NCI-H748 treated with DMSO at 0.1 percent for 48 hours (cell line): ENCODE results near the gene SLC1A5.

ENCODE experiments used
- DNase-seq: peaks from one replicate; lab custom pipeline; 2025; lab: John Stamatoyannopoulos, UW

The SLC1A5 gene

DNA sequence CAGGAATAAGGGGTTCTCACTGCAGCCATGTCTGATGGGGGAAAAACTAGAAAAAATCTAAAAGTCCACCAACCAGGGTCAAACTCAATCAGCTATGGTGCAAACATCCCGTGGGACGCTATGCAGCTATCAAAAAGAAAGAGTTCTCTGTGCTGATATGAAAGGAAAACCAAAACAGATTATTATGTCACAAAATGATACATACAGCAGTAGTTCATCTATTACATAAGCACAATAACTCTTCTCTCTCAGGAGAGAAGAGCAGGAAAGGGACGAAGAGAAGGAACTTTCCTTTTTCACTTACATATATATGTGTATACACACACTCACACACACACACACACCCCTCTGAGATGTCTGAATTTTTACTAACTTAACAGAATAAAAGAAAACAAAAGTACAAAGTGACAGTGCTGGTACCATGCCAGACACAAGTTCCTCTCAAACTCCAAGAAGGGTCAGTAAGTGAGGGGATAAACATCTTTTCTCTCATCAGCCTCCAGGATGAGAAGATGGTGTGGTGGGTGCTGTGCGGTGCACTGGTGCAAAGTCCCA lies 45.4 kb downstream of the SLC1A5 start:
- DNase-seq: no peak

DNA sequence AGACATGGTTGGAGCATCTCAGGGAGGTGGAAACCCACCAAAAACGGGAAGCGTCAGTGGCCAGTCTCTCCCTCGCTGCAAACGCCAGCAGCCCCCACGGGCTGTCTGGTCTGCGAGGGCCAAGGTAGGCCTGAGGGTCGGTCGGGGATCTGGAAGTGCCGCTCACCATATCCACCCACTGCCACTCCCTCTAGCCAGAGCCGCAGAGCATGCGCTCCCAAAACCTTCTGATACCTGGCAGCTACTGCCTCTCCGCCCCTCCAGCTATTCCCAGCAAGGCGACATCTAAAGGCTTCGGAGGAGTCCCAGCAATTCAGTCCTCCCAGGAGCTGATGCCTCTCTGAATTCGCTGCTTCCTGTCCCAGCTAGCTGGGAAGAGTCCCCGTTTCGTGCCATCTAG lies 46.9 kb downstream of the SLC1A5 start:
- no peak for DNase-seq

DNA sequence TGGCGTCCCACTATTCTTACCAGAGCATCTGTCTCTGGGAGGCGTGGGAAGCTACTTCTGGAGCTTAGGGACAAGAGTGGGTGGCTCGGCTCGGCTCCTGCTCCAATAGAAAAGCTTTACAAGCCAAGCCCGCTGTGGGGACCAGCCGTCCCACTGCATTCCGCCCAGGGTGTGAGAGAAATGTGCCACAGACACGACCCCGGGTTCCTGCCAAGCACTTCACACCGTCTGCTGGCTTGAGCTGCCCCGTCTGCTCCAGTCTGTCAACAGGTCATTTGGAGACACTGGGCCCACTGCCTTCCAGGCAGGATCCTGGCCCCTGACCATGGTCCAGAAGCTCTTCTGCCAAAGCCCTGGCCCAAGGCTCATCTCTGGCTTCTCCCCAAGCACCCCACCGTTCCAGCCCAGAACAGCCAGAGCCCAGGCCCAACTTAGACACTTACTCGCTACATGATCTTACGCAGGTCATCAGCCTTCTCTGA lies 49.1 kb downstream of the SLC1A5 start:
- DNase-seq: no peak

DNA sequence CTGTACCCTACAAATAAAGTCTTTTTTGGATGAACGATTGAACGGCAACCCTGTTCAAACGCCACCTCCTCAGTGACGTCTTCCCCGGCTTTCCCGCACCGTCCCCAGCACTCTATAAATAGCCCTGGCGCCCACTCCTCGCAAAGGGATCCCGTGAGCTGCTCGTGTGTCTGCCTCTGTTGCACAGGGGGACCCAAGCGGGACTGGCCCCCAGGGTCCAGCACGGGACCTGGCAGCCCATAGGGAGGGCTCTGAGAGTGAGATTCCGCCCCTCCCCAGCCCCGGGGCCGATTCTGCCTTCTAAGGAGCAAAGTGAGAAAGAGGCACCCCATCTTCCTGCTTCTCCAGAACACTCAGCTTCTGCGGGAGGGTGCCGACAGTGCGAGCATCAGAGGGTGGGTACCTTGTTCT lies 50.6 kb downstream of the SLC1A5 start:
- DNase-seq: no peak

DNA sequence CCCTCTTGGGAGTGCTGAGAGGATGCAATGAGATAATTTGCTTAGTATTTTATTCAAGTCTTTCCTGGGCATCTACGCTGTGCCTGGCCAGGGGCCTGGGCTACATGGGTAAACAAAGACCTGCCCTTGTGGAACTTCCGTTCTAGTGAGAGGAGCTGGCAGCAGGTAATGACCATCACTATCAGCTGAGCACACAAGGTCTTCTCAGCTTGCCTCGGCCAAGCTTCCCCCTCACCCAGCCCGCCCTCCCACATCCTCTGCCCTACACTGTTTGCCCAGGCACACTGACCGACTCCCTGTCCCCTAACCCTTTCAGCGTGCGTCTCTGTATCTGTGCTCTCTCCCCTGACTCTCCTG lies 51.1 kb downstream of the SLC1A5 start:
- DNase-seq: no peak

DNA sequence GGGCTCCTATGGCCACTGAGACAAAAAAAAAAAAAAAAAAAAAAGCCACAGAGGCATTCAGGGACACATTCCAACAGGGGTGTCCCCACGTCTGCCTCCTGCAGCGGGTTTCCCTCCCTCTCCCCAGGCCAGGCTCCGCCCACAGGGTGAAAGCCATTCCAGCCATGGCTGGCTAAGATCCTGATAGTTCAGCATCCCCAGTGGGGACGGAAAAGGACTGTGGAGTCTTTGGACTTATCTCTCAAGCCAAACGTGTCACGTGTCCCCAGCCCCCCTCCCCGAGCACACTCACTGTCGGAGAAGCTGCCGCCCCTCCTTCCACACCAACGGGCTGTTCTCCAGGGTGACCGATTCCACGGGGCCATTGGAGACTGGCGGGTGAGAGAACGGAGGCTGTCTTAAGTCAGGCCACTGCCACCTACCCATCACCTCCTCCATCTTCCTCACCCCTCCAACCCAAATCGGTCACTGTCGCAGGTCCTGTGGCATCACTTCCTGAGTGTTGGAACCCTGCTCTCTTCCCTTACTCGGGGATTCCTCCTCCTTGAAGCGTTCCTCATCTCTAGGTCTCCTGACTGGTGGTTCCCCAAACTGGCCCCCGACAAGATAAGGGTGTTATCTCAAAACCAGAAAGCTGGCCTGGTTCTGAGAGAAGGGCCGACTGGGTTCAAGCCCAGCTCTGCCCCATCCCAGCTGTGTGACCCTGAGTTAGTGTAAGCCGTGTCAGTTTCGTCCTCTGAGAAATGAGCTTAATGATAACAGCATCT lies 51.7 kb downstream of the SLC1A5 start:
- no peak for DNase-seq

DNA sequence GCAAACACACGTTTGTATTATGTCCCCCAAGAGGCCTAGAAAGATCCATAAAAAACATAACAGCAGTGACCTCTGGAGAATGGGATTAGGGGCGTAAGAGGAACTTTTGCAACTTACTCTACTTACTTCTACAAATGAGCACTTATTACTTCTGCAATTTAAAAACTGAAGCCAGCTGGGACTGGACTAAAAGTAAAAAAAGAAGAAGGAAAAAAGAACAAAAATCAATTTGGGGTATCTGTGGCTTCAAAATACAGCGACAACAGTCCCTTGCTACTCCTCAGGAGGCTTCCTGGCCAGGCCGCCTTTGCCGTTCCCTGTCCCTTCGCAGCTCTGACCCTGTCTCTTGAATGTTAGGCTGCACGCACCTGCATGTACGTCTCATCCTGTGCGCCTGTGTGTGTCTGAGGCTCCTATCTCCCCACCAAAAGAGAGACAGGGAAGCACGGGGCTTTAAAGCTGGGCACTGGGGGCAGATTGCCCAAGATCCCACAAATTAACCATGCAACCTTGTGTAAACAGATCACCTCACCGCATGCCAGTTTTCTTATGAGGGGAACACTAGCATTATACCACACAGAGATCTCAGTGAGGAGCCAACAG lies 54.6 kb downstream of the SLC1A5 start:
- DNase-seq: no peak

DNA sequence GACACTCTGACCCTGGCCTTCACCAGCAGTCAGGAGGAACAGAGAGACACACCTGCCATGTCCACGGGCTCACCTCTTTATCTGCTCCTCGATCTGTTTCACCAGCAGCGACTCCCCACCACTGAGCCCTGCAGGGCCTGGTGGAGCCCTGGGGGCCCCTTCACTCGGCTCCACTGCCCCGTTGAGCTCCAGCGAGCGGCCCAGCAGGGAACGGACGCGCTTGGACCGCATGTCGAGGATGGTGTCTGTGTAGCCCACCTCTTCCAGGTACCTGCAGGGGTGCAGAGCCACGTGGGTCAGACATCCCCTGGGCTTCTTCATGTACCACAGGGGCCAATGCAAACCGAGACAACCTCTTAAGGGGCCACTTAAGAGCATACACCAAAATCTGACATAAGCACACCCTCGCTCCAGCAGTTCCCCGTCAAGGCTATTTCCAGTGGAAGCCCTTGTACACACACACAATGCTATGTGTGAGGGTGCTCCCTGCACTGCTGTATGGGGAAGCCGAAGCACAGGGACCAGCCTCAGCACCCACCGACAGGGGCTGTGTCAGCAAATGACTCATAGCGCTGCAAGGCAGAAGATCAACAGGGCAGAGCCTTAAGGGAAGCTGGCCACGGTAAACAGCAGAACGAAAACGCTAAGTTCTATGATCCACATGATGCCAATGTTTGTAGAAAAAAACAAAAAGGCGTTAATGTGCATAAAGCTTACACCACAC lies 55.3 kb downstream of the SLC1A5 start:
- DNase-seq: no peak

DNA sequence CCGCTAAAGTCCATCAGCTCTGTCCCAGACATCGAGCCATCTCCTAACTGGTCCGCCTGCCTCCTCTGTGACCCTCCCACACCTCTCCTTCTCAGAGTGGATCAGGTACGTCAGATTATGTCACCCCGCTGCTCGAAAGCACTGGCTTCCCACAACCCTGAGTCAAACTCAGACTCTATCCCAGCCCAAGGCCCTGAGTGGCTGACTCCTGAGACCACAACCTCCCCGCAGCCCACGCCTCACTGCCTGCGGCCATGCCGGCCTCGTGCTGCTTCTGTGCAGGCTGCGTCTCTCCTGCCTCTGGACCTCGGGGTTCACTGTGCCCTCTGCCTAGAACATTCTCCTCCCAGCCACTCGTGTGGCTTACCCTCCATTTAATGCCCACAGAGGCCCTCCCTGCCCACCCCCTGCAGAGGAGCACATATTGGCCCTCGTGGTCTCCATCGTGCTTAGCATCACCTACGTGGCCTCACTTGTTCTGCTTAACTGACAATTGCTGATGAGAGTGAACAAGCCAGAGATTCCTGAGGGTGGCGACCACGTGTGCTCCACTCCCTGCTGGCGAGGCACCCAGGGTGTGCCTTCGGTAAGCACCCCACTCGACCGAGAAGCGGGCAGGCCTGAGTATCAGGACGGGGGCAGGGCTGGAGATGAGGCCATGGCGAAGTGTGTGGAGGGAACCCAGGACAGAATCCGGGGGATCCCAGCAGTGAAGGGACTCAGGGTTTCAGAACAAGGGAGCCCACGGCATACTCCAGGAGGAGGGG lies 56.0 kb downstream of the SLC1A5 start:
- DNase-seq: no peak

DNA sequence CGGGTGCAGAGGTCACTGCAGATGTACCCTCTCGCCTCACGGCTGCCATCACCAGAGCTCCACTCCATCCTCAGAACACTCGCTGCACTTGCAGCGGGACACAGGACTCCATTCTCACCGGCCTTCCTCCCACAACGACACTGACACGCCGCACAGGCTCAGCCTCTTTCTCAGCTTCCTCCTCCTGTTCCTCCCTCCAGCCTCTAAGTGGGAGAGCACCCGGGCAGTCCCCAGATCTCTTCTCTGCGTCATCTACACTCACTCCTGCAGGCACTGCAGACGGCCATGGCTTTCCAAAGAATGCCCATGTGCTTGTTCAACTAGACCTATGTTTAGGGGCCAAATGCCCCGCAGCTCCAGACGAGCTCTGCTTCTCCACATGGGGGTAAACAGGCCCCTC lies 56.8 kb downstream of the SLC1A5 start:
- DNase-seq: no peak

DNA sequence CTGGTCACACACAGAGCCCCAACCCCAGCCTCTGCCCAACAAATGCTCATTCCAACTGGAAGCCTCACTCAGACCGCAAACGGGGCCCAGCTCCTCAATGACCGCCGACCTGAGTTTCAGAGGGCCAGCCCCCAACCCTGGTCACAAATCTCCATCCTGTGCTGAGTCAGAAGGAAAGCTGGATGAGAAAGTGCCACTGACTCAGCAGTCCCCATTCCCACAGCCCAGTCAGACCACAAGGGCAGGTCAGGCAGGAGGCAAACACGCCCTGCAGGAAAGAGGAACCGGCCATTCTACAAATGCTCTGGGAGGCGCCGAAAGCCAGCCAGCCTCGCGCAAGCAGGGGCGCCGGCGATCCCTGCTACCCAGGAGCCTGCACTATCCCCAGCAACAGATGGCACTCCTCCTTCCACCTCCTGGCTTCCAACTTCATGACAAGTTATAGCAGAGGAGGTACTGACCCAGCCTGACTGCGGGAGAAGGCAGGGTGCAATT lies 57.3 kb downstream of the SLC1A5 start:
- DNase-seq: no peak

DNA sequence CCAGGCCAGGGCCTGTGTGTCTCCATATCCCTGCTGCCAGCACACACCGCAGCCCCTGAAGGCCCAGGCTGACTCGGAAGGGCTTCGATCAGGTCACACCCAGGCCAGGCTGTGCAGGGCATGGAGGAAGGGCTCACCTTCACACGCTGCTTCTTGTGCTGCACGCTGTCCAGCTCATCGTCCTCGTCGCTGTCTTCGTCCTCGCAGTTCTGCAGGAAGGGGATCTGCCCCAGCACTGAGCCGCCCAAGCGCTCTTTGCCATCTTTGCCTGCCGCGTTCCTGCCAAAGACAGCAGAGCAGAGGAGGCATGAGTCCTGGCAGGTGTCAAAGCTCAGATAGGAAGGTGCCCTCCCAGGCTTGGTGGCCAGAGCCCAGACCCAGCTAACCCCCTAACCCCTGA lies 57.8 kb downstream of the SLC1A5 start:
- no peak for DNase-seq

DNA sequence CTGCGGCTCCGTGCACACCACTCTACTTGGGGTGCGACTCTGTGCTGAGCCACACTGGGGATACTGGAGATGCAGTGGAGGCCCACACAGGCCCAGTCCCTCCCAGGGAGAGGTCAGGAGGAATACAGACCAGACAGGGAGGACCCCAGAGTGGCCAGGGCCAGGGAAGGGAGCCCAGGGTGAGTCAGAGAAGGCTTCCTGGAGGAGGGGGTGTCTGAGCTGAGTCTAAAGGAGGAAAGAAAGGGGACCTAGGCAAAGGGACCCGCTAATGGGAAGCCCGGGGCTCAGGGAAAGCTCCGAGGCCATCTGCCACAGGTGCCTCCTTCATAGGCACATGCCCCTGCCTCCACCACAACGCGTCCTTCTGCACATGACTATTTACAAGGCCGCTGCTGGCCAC lies 58.2 kb downstream of the SLC1A5 start:
- DNase-seq: no peak

DNA sequence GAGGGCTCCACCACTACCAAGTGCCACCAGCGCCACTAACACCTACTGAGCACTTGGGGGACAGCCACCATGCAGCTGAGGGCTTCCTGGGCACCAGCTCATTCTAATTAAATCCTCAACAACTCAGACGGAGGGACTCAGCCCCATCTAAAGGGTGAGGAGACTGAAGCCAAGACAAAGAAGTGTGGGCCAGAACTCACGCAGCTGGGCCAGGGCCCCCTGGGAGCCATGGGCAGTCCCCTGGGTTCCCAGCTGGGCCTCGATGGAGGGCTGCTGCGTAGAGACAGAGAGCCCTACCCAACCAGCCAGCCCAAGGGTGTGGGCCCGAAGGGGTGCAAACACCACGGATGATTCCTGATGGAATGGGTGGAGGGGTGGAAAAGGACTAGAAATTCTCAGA lies 58.7 kb downstream of the SLC1A5 start:
- DNase-seq: no peak

DNA sequence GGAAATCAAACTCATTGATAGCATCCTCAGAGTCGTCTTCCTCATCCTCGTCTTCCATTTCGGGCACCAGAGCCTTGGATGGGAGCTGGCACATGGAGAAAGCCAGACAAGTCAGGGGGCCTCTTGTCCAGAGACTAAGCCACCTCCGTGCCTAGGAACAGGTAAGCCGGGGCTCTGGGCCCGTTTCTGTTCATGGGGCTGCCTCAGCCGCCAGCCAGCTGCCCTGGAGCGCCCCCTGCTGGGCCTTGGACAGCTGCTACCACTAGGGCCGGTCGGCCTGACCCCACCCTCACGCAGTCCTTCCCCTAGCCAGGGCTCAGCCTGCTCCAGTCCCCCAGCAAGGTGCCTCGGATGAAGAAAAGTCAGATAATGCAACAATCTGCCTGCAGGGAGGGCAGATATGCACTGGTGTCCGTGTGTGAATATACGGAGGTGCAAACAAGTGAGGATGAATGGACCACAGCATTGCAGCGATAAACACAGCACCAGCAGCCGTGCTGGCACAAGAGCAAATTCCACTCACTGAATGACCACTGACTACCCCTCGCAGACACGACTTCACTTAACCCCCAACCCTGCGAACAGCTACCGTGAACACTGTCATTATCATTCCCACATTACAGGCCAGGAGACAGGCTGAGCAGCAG lies 59.6 kb downstream of the SLC1A5 start:
- DNase-seq: no peak

DNA sequence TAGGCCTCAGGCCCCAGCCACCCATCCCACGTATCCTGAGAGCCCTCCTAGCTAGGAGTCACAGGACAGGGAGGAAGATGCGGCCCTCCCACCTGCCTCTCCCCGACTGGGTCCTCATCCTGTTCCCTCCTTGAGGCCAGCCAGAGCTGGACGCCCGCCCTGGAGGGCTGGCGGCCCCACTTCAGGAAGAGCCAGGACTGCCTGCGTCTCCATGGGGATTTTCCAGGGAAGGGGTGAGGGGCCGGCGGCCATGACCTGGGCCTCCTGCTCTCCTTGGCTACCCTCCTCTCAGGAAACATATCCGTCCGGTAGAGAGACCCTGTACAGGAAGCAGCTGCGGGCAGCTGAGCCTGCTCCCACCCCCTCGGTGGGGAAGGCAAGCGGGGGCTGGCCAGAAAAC lies 60.2 kb downstream of the SLC1A5 start:
- DNase-seq: no peak

DNA sequence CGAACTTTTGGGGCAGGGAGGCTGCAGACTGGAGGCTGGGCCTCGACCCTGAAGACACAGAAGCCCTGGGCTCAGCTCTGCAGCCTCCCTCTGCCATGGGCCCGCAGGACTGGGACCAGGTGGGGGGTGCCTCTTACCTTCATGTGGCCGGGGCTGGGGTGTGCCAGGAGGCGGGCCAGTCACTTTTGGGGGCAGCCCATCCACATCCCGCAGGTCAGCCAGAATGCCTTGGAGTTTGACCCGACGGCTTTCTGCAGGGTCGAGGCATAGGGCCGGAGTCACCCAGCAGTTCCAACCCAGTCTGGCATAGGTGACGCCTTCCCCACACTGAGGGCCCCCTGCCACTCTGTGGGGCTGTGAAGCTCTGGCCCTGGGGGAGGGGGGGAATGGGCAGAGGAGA lies 60.6 kb downstream of the SLC1A5 start:
- DNase-seq: no peak

DNA sequence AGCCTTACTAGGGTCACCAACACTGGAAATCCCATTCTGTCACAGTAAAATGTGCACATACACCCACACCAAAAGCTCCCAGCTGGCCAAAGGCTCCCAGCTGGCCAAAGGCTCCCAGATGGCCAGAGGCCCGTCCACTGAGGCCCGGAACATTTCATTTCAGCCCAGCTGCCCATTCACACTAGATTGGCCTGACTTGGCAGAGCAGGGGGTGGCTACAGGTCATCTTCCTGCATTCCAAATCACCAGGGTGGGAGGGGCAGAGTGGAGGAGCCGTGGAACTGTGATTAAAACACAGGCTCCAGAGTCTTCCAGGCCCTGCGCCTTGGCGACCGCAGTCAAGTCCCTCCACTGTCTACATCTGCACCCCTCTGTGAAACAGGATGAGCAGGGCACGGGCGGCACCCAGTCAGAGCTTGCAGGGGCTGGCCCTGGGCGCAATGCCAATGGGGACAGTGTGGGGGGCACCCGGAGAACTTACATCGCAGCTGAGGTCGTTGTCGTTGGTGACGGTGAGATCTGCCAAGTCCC lies 61.4 kb downstream of the SLC1A5 start:
- no peak for DNase-seq

DNA sequence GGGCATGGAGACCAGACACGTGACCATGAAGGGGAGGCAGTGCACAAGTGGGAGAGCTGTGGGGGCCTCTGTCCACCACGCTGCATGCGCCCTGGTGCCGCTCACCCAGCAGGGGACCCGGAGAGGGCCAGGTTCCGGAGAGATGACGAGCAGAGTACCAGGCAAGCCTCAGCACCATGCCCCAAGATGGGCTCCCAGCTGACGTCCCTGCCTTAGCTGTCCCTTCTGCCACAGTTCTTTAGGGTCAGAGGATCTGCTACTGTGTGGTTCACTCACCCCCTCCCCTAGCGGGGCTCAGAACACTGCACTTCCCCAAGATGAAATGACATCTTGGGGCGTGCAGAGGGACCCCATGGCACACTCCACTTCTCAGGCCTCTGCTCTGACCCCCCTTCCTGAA lies 61.8 kb downstream of the SLC1A5 start:
- DNase-seq: no peak

DNA sequence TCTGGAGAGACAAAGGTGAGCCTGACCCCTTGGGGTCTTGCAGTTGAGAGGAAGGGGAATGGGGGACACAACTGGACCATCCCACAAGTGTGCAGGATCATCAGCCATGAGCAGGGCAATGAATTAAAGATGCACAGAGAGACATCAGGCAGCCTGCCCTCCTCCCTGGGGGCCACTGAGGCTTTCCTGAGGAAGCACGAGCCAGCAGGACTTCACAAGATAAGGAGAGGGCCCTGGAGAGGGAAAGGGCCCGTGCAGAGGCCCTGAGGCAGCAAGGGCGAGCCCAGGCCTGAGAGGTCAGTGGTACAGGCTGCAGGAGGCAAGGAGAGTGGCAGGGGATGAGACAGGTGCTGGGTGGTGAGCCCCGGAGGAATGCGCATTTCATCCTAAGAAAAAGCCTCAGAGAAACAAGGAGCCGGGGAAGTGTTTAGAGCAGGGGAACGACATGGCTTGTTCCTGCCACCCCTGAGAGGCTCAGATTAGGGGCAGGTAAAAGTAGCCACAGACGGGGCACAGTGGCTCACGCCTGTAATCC lies 62.5 kb downstream of the SLC1A5 start:
- no peak for DNase-seq
